ENCODE results near the gene ZBTB1.
"Not testable (repeated sequence)": the region's sequence is repeated elsewhere in the genome, so short reads cannot be mapped to it uniquely, and the experiment has no call there.

The ZBTB1 gene

GRCh38 chr14:64536488-64537245, 32.1 kb downstream of the ZBTB1 start:
- no peak for DNase-seq

GRCh38 chr14:64540208-64541202, 35.9 kb downstream of the ZBTB1 start, which contains the start of gene HSPA2:
Gene HSPA2, plus strand, starts transcription at chr14:64540741. Its CDS starts 109 bp downstream, at chr14:64540850.
- DNase-seq, result no peak

GRCh38 chr14:64541261-64541971, 36.8 kb downstream of the ZBTB1 start:
- no peak for DNase-seq

- DNase-seq, result no peak
Measured at GRCh38 chr14:64541972-64542835, 37.6 kb downstream of the ZBTB1 start.

- no peak for DNase-seq
Measured at GRCh38 chr14:64542836-64543201, 38.2 kb downstream of the ZBTB1 start.

- no peak for DNase-seq
Measured at GRCh38 chr14:64544607-64545312, 40.2 kb downstream of the ZBTB1 start.

- DNase-seq, result no peak
Measured at GRCh38 chr14:64549016-64549415, 44.4 kb downstream of the ZBTB1 start.

GRCh38 chr14:64549791-64550620, 45.4 kb downstream of the ZBTB1 start, which contains the start of gene PPP1R36:
Gene PPP1R36, plus strand, starts transcription at chr14:64549961. Its CDS starts 37 bp downstream, at chr14:64549998.
- DNase-seq, result peak; percentile 35 to 66

GRCh38 chr14:64550621-64551333, 46.2 kb downstream of the ZBTB1 start:
- DNase-seq, result no peak

GRCh38 chr14:64554556-64554955, 50.0 kb downstream of the ZBTB1 start:
- no peak for DNase-seq

GRCh38 chr14:64556526-64556925, 52.0 kb downstream of the ZBTB1 start:
- DNase-seq, result no peak

- not testable (repeated sequence) for DNase-seq
Measured at GRCh38 chr14:64558216-64558615, 53.6 kb downstream of the ZBTB1 start.

- no peak for DNase-seq
Measured at GRCh38 chr14:64561631-64562030, 57.1 kb downstream of the ZBTB1 start.

GRCh38 chr14:64562436-64562835, 57.9 kb downstream of the ZBTB1 start:
- DNase-seq, result no peak

GRCh38 chr14:64563696-64564095, 59.1 kb downstream of the ZBTB1 start:
- DNase-seq, result no peak

- DNase-seq, result no peak
Measured at GRCh38 chr14:64566651-64567122, 62.1 kb downstream of the ZBTB1 start.

GRCh38 chr14:64569138-64569631, 64.6 kb downstream of the ZBTB1 start:
- no peak for DNase-seq

GRCh38 chr14:64569646-64570045, 65.1 kb downstream of the ZBTB1 start:
- not testable (repeated sequence) for DNase-seq
